GM19328 (cell line): ENCODE results near the gene PMS1.
A peak's percentile ranks its signal among the peaks of the same experiment; 100 is the strongest.
"Not testable (repeated sequence)": the region's sequence is repeated elsewhere in the genome, so short reads cannot be mapped to it uniquely, and the experiment has no call there.

Source experiments
- ATAC-seq: cut with Tn5 transposase; IDR thresholded peaks from one replicate; pipeline ENCODE4 v1.9.1; 2021; ENCODE audit warnings: mild to moderate bottlenecking, moderate library complexity; ENCODE audit not compliant: unreplicated experiment

PMS1 gene

DNA sequence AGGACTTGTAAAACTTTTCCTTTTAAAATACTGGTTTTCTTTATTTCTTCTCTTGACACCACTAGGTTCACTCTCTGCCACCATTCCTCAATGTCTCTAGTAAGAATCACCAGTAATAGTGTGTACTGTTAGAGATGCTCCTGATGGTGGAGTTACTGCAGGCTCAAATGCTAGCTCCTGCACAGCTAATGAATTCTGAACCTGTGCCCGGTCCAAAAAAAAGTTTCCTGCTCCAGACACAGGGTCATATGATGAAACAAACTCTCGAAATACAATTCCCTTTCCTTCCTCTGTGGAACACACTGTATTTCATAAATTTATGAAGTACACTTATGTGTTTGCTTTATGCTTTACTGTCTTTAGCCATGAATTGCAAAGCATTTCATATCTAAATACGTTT is 19.2 kb downstream of the PMS1 start:
- ATAC-seq: no peak

DNA sequence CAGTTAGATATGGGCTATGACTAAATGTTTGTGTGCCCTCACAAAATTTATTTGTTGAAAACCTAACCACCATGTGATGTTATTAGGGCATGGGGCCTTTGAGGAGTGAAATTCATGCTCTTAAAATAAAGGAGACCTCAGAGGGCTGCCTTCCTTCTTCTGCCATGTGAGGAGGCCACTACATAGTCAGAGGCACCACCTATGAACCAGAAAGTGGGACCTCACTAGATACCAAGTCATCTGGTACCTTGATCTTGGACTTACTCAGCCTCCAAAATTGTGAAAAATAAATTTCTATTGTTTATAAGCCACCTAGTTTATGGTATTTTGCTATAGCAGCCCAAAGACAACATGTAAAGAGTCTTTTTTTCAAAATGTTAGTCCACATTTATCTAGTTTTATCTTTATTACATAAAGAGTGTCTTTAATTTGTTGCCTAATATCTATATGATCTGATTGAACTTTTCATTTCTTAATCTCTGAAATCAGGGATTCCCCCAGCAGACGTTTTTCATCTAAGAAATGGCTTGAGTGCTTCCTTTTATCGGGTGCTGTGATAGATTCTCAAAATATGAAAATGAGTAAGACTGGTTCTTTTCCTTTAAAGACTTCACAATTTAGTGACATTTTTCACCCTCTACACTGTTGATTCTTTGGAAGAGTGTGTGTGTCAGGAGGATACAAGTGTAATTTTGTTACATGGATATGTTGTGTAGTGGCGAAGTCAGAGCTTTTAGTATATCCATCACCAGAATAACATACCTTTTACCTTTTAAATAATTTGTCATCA is 34.2 kb downstream of the PMS1 start:
- no peak for ATAC-seq

DNA sequence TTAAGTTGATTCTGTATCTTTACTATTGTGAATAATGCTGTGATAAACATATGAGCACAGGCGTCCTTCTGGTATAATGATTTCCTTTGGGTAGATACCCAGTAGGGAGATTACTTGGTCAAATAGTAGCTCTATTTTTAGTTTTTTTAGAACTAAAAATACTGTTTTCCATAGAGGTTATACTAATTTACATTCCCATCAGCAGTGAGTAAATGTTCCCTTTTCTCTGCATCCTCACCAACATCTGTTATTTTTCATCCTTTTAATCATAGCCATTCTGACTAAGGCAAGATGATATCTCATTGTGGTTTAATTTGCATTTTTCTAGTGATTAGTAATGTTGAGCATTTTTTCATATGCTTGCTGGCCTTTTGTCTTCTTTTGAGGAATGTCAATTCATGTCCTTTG is 35.1 kb downstream of the PMS1 start:
- no peak for ATAC-seq

DNA sequence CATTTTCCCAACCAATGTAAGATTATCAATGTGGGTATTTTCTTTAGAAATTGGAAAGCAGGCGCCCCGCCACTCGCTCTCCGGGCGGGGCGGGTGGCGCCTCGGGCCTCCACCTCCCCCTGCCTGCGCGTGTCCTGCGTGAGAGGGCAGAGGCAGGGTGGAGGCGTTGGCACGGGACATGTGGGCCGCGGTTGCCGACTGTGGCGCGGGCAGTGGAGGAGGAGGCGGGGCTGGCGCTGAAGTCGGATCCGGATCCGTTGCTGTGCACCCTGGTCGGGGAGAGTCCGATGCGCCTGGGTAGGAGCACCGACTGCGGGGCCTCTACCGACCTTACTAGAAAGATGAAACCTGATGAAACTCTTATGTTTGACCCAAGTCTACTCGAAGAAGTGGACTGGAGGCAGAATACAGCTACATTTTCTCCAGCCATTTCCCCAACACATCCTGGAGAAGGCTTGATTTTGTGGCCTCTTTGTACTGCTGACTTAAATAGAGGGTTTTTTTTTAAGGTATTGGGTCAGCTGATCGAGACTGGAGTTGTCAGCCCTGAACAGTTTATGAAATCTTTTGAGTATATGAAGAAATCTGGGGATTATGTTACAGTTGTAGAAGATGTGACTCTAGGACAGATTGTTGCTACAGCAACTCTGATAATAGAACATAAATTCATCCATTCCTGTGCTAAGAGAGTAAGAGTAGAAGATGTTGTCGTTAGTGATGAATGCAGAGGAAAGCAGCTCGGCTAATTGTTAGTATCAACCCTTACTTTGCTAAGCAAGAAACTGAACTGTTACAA is 37.9 kb downstream of the PMS1 start:
- no peak for ATAC-seq

DNA sequence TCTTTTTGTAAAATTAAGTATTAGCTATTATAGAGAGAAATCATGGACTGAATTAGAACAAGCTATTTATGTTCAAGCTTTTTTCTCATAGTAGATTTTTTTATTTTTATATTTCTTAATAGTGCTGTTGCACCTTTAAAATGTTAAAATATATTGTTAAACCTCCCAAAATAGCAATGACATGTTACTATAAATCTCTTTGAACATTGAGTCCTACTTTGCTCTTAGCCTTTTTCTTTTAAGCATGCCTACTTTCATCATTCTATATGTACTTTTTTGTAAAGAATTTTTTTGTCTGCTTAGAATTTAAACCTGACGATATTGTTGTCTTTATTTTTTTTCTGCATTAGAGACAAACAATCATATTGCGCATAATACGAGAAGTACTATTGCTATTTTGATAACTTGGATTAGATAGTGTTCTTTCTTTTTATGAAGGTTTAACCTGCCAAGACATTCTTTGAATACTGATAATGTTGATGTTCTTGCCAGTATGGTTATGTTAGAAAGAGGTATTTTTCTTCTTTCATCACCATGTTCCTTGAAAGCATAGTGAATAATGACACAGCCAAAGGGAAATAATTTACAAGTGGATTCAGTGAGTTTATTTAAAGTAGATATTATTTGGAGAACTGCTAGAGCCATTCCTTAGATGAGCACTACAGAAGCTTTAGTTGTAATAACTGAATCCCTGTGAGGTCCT is 40.6 kb downstream of the PMS1 start:
- no peak for ATAC-seq

DNA sequence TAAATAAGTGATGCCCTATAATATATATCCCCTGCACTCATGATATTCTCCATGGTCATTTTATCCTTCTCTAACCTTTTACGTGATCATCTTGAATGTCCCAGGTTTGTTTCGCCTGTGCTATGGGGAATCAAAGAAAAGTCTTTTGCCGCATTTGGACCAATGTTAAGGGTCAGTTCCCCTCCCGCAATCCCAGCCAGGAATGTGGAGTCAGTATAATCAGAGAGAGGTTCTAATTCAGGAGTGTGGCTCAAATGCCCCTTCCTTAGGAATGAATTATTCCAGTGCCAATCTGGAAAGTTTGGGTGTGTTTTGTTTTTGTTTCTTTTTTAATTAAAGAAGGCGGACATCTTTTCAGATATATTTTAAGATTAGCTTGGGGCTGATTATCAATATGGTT is 41.8 kb downstream of the PMS1 start:
- no peak for ATAC-seq

DNA sequence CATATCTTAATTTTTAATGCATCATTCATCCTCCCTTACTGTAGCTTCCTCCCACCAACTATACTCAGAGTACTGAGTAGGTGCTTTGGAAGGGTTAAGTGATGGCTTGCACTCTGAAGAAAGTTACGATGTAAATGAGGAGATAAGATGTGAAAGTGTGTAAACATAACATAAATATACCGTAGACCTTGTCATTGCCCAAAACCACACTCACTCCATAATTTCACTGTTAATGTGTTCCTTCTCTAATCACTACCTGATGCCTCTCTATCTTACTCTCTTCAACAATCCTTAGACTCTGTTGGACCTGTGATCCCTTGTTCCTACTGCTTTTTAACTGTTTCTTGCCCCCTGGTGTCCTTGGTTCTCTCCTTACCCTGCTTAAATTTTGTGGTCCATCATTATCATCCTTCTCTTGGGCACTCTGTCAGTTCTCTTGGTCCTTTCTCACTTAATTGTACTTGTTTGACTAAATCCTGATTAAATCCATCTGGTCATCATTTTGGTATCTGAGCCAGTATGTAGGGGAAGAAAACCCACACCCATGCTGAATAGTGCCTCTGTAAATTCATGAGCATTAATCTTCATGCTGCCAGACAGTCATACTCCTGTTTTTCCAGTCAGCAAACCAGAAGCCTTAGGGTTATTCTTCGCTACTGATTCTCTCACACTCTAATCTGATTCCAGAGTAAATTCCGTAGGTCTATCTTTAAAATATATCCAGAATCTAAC is 45.0 kb downstream of the PMS1 start:
- ATAC-seq: no peak

DNA sequence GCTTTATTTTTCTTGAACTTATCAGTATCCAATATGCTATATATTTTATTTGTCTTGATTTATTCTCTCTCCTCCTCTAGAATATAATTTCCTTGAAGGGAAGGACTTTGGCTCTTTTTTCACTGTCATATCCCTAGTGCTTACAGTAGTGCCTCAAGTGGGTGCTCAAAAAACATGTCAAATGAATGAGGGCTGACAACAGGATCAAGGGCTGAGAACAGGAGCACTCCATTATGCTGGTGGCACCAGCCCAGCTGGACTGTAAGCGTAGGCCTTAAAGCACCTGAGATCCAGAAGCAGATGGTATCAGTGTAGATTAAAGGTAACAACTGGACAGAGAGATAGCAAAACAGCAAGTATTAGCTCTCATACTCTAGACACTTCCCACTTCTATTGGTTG is 46.3 kb downstream of the PMS1 start:
- ATAC-seq: no peak

DNA sequence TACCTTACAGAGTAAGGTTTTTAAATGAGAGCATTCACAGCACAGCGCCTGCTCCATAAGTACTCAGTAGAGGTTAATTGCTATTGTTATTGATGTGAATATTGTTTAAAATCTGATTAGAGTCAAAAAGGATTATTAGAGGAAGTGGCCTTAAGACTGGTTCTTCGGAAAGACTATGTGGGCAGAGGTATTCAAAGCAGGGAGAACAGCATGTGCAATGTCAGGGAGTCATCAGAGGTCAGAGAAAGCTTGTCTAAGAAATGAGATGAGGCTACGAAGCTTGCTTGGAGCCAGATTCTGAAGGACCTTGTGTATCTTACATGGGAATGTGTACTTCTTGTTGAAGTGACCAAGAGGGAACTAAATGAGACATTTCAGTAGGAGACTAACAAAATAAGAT is 49.8 kb downstream of the PMS1 start:
- ATAC-seq: peak; percentile 61

DNA sequence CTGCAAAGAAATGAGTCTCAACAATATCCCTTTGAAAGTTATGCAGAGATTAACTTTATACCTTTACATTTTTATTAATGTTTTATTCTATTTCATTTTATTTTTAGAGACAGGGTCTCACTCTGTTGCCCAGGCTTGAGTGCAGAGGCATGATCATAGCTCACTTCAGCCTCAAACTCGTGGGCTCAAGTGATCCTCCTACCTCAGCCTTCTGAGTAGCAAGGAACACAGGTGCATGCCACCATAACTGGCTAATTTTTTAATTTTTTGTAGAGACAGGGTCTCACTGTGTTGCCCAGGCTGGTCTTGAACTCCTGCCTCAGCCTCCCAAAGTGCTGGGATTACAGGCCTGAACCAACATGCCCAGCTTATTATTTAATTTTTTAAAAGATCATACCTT is 50.4 kb downstream of the PMS1 start:
- not testable (repeated sequence) for ATAC-seq

DNA sequence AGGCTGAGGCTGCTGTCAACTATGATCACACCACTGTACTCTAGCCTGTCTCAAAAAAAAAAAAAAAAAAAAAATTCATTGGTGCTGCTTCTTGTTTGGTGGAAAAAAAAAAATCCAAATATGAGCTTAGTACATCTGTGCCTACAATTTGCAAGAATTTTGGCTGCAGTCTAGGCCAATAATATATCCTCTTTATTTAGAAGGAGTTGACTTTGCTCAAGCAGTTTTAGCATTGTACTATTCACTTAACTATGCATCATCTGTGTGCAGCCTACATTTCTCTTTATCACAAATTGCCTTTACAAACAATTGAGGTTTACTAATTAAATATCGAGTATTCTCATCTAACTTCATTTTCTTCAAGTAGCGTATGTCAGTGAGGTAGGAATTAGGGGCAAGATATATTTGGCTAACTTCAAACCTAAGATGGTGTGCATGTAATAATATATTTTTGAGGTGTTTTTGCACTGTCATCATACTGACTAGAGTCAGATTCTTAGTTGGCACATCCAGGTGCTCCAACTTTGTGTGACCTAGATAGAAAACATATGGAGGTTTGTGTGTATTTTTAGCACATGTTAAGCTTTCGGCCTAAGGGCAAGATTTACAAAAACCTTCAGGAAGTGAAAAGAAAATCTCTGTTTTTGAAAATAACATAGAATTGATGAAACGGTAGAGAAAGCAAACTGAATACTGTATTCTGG is 51.8 kb downstream of the PMS1 start:
- no peak for ATAC-seq

DNA sequence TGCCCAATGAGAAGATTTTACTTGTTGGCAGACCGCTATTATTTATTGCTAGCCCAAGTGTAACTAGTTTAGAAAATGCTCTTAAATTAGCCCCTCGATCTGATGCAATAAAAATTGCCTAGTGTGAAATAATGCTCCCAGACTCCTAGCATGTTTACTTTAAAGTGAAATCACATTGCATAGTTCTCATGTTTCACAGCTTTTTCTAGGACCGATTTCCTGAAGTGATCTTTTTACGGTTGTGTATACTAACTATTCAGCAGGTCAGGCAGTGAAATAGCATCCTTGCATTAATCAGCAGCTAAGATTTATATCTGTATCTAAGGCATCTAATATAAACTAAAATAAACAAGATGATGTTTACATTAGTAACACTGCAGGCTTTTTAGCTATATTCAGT is 52.4 kb downstream of the PMS1 start:
- no peak for ATAC-seq

DNA sequence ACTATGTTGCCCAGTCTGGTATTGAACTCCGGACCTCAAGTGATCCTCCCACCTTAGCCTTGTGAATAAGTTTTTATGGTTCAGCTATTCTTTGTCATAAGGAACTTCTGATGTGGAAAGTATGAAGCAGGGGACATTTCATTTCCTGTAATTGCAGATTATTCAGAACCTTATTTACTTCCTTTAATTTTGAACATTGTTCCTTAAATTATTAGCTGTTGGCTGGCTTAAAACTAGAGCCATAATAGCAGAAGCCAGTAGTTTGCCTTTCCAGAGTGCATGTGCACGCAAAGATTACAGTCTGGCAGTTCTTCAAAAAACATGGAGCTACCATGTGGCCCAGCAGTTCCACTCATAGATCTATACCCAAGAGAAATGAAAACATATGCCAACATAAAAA is 53.1 kb downstream of the PMS1 start:
- no peak for ATAC-seq

DNA sequence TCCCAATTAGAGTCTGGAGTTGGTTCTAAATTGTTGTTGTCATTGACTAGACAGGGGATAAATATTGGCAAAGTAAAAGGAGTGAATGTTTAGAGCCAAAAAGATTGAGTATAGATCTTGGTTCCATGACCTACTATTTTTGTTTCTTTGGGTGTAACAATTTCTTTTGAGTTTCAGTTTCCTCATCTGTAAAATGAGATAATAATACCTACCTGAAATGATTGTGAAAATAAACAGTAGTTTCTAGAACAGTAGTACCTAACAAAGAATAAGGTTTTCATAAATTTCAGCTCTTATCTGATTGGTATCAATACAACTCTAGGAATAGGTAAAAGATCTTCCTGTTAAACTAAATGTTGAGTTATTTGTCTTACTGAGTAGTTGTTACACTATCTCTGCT is 56.8 kb downstream of the PMS1 start:
- no peak for ATAC-seq

DNA sequence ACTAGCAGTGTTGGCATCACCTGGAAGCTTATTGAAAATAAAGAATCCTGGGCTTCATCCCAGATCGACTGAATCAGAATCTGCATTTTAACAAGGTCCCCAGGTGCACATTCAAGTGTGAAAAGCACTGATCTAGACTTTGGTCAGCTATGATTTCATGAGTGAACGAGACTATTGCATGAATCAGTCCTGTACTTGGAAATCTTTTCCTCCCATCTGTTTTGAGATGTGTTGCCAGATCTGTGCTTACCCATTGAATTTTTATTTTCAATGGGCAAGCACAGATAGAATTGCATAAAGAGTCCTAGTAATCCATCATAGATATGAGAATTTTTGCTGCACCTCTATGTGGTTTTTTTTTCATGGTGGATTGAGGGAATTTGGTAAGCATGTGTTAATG is 64.0 kb downstream of the PMS1 start:
- no peak for ATAC-seq

DNA sequence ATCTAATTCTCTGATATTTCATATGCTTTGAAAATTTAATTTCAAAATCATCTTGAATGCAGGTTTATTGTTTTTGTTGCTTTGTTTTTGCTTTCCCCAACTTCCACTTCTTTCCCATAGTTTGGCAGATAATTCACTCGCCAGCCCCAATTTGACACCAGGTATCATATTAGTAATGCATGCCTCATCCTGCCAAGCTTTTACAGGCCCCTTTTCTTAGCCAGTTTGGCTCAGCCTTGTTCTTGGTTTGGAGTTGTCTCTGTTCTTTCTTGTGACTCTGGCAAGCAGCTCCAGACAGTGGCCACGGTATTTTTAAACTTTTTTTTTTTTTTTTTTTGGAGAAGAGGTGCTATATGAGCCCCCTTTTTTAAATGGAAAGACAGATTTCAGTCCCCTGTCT is 65.3 kb downstream of the PMS1 start:
- no peak for ATAC-seq

DNA sequence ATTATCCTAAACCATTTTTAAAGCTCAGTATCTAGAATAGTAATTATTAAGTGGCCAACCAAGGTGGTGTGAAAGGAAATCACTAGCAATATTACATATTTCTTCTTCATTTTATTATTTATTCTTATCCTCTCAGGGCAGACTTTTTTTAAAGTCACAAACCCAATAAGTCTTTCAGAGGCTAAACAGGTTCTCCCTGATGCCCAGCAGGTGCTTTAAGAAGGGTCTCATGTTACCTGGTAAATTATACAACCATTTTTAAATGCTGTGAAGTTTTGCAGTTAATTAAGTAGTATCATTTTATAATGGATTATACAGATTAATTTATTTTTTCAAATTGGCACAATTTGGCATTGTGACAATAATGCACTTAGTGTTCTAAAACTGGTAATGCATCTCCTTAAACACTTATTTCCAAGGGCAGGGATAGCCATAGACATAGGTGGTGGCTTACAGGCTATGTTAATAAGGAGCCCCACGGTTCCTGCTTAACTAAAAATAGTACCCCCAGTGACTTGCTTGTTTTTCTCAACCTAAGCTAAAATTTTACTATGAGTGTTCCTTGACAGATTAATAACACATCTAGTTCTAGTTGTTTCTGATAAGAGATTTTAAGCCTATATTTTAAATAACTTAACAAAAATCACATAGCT is 67.0 kb downstream of the PMS1 start:
- no peak for ATAC-seq

DNA sequence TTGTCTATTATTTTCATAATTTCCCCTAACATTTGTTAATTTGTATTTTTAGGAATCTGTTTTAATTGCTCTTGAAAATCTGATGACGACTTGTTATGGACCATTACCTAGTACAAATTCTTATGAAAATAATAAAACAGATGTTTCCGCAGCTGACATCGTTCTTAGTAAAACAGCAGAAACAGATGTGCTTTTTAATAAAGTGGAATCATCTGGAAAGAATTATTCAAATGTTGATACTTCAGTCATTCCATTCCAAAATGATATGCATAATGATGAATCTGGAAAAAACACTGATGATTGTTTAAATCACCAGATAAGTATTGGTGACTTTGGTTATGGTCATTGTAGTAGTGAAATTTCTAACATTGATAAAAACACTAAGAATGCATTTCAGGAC is 69.9 kb downstream of the PMS1 start:
- ATAC-seq: no peak

DNA sequence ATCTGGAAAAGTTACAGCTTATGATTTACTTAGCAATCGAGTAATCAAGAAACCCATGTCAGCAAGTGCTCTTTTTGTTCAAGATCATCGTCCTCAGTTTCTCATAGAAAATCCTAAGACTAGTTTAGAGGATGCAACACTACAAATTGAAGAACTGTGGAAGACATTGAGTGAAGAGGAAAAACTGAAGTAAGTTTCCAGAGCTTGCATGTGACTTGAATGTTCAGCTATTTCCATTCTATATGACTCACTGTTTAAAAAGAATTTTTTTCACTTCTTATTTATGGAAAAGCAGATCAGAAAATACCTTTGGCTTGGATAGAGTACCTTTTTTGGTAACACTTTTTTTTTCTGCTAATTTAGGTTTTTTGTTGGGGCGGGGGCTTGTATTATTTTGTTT is 70.7 kb downstream of the PMS1 start:
- ATAC-seq: no peak

DNA sequence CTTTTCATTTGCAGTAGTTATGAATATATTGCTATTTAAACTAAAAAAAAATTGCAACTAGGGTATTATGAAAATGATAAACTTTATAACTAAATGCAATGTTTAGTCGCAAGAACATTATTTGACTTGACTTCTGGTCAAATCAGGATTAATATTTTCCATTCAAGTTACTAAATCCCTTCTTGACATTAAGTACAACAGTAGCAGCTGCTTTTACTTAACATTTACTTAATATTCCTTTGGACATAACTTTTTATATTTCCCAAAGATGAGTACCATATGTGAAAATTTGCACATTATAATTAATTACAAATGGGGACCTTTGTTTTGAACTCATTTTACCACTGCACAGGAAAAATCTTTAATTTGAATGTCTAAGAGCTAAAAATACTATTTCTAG is 74.0 kb downstream of the PMS1 start:
- no peak for ATAC-seq
